Stimulated activated CD4-positive, alpha-beta T cell treated with anti-CD3 and anti-CD28 coated beads, TNF-alpha, amount 100 ng/mL, for 48 hours (primary cell): ENCODE data around the gene NUTM2E.
"Not testable (repeated sequence)": the region's sequence is repeated elsewhere in the genome, so short reads cannot be mapped to it uniquely, and the experiment has no call there.

ENCODE experiments used
- DNase-seq, 3 donors: peaks; one replicate each; pipeline ENCODE4 v3.0.0-alpha.2; 2020; ENCODE audit warnings: low read depth in 3 of 3

NUTM2E gene

GRCh38 chr10:79866903-79867551, 40.5 kb downstream of the NUTM2E start:
- DNase-seq, result not testable (repeated sequence)

GRCh38 chr10:79868023-79868422, 41.5 kb downstream of the NUTM2E start:
- DNase-seq, result not testable (repeated sequence)

GRCh38 chr10:79869439-79870097, 43.0 kb downstream of the NUTM2E start:
- DNase-seq, result not testable (repeated sequence)

- not testable (repeated sequence) for DNase-seq
These were observed 45.2 kb downstream of the NUTM2E start for GRCh38 chr10:79871729-79872128.
